HG03520 (cell line): ENCODE measurements around the gene NUP188.

Experiments
- ATAC-seq: cut with Tn5 transposase; IDR thresholded peaks from one replicate; pipeline ENCODE4 v1.9.1; 2021; ENCODE audit warnings: mild to moderate bottlenecking, moderate library complexity; ENCODE audit not compliant: unreplicated experiment

The NUP188 gene

DNA sequence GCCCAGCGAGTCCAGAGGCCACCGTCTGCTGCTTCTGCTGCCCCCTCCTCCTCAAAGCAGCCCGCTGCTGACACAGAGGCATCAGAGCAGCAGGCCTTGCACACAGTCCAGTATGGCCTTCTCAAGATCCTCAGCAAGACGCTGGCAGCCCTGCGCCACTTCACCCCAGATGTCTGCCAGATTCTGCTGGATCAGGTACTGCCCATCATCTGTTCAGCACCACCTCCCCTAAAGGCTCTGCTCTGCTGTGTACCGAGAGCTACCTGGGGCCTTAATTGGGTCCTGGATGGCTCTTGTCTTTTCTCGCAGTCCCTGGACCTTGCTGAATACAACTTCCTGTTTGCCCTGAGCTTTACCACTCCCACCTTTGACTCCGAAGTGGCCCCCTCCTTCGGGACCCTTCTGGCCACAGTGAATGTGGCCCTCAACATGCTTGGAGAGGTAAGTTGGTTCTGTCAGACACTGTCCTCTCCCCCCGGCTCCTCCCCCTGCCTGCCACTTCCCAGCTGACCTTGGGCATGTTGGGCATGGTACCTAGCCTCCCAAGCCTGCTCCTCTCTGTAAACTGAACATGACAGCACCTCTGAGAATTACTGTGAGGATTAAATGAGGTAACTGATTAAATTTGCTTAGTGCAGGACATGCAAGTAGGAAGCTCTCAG lies 58.0 kb downstream of the NUP188 start:
- ATAC-seq = no peak

DNA sequence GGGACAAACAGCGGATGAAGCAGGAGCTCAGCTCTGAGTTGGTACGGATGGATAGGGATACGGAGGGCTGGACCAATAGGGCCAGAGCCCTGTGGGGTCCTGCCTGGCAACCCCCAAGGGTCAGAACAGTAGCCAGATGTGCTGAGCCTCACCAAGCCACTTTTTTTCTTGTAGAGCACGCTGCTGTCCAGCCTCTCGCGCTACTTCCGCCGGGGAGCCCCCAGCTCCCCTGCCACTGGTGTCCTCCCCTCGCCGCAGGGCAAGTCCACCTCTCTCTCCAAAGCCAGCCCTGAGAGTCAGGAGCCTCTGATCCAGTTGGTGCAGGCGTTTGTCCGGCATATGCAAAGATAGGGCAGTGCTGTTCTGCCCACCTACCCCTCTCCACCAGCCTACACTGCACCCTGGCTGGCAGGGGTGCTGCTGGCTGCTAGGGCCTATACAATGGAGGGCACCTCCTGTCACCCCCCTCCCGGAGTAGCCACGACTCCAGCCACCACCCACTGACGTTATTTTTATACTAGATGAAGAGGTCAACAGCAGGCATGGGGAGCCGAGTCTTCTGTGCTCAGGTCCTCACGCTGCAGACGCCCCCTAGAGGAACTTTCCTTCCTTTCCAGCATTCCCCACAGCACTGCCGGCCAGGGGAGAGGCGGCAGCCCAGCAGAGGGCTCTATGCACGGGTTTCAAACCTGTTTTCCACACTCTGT lies 59.0 kb downstream of the NUP188 start:
- no peak for ATAC-seq

DNA sequence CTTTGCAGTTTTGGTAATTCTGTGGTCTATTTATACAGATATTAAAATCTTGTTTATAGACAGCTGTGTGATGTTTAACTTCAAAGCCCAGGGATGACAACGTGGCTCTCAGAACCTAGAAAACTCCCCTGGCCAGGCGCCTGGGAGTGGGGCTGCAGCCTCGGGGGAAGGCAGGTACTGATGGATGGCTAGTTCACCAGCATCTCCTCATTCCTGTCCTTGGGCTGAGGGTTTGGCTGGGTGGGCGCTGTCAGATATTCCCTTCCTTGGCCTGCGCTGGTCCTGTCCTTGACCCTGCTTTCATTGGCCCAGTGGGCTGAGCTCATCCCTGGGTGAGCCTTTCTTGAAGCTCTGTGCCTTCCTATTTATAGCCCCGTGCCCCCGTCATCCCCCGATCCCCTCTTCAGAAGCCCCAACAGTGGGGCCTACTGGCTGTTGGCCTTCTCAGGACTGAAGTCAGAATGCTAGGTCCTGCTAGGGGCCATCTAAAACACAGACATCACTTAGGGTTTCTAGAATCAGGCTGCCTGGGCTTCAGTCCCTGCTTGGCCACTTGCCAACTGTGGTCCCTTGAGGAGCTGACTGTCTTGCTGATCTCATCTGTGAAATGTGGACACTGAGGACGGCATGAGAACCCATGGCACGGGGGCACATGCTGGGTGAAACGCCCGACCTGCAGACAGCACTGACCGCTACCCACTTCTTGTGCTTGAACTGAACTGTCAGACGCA lies 59.7 kb downstream of the NUP188 start:
- no peak for ATAC-seq

DNA sequence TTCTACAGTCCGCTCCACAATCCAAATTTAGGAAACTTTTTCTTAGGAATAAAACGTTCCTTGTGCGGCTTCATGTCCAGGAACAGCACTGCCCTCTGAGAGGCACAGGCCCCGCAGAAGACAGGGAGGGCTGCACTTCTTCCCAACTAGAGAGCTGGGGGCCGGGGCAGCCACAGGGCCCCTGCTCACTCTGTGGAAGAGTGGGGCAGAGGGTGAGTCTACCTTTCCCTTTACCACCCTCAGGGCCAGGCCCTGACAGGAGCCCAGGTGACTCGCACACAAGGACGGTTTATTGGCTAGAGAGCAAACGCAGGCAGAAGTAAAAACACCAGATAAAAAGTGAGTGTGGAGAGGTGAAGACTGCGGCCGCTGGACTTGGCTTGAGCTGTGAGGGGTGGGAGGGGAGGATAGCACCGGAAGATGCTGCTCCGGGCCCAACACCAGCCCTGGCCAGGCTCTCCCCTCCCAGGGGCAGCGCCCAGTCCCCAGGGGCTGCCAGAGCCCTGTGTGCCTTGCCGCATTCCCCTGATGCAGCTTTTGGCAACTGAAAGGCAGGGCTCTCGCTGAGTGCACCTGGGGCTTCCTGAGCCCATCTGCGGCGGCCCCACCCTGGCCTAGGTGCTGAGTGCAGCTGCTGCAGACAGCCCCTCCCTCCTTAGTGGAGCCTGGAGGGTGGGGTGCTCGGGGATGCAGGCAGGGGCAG lies 60.4 kb downstream of the NUP188 start:
- ATAC-seq = no peak

DNA sequence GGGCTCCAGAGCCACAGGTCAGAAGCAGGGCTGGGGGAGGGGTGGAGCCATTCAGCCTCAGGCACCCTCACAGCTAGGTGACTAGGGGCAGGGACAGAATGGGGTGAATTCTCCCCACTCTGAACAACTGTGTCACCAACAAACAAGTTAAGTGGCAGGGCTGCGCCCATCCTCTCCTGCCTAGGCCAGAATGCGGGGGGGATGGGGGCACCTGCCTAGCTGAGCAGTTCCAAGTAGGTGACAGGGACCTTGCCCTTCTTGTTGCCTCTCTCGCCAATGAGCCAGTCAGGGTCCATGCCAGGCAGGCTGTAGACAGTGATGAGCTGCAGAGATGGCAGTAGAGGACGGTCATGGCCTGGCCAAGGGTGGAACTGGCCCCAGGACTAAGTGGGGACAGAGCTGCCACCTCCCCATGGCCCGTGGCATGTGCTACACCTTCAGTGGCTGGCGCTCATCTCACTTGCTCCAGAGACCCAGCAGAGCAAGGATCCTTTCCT lies 61.0 kb downstream of the NUP188 start:
- no peak for ATAC-seq

DNA sequence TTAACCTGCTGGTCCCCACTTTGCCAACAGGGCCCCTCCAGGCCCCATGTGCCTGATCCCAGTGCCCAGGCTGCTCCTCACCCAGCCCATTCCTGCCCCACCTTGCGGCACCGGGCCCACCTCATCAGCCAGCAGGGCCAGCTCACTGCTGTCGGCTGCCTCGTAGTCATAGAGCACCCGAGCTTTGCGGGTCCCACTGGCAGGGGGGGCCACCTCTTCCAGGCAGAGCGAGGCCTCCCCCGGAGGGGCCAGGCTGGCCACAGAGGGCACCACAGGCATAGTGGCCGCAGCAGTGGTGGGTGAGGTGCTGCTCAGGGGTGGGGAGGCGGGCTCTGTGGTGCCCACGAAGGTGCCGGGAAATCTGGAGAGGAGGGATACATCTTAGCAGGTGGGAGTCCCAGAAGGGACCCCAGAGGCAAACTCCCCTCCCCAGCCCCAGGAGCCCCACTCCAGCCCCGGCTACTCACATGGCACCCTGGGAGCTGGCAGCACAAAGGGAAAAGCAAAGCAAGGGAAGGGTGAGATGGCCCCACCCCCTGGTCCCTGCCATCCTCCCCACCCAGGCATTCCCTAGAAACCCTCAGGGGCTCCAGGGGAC lies 61.6 kb downstream of the NUP188 start:
- no peak for ATAC-seq

DNA sequence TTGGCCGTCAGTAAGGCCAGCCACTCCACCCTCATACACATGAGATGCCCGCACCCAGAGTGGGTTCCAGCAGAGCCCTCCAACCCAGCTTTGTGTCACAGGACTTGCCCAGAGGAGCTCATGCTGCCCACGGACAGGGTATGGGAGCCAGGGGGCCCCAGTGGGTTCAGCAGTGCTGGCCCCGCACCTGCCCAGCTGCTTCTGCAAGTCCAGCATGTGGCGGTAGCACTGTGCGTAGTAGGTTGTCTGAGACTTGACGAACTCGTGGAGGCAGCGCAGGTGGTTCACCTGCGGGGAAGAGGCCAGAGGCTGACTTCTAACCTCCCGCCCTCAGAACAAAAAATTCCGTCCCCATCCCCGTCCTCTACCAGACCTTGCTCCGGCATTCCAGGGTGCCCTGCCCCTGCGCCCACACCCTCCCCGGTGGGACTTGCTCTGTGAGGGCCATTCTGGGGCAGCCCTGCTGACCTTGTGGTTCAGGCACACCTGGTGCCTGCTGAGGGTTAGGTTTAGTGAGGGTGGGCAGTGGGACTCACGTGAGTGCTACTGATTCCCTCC lies 62.2 kb downstream of the NUP188 start:
- ATAC-seq = no peak

DNA sequence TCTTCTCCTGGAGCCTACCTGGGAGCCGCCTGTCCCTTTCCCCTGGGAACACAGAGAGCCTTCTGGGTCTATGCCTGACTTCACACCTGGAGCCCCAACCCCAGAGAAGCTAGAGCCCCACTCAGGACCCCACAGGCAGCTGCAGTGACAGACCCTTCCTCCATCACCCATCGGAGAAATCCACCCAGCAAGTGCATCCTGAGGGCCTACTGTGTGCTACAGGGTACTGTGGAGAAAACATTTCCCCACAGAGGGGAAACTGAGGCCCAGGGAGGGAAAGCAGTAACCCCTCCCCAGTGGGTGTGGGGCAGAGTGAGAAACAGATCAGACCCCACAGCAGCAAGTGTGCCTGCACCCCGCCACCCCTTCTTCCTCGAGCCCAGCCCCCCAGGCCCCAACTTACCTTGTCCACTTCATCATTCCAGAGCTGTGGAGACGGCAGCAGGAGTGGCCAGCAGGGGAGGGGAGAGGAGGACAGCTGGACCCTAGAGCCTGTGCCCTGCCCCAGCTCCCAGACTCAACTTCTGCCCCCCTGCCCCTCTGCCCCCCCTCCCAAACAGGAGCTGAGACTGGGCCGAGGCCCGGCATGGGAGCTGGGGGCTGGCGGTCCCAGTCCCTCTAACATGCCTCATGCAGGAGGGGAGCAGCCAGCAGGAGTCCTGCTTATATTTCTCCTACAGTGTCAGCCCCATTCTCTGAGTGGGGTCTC lies 62.9 kb downstream of the NUP188 start:
- ATAC-seq = no peak

DNA sequence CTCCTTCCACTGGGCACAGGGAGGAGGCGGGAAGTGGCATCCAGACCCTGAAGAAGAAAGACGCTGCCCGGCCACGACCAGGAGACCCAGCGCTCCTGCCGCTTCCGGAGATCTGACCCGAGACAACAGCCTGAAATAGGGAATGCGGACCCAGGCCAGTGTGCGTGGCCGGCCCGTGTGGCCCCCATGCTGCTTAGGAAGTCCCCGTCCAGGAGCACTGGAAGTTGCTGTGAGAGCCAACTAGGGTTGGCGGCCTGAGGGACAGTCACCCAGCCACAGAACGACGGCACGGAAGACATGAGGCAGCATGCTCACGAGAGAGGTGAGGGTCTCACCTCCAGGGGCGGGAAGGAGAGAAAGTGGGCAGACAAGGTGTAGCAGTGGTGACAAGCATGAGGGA lies 63.7 kb downstream of the NUP188 start:
- ATAC-seq = no peak

DNA sequence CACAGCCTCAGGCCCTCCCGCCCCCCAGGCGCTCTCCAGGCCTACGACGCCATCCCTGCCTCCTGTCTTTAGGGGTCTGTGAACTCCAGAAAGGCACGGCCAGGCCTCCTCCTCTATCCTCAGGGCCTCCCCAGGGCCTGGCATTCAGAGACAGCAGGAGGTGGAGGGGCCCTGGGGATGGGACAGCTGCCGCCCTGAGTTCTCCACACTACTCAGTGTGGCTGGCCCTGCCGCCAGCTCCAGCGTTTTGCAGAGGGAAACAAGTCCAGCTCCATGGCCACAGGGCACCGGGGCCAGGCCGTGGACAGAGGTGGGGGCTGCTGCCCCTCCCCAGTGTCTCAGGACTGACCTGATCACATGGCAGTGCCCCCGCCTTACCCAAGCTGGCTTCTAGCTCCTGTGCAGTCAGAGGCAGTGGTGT lies 64.3 kb downstream of the NUP188 start:
- no peak for ATAC-seq

DNA sequence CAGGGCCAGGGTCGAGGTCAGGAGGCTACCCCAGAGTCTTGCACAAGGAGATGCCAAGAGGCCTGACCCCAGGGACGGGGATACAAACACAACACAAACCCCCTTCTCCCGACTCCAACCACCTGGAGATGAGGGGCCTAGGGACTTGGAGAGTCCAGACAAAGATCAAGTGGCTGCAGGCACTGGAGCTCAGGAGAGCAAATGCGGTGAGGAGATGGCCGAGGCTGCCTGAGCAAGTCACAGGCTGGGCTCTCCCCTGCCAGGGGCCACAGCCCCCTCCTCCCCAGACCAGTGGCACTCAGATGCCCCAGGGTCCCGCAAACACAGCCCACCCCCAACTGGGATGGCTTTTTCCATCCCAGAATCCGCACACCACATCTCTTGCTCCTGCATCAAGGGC lies 64.8 kb downstream of the NUP188 start:
- ATAC-seq = no peak

DNA sequence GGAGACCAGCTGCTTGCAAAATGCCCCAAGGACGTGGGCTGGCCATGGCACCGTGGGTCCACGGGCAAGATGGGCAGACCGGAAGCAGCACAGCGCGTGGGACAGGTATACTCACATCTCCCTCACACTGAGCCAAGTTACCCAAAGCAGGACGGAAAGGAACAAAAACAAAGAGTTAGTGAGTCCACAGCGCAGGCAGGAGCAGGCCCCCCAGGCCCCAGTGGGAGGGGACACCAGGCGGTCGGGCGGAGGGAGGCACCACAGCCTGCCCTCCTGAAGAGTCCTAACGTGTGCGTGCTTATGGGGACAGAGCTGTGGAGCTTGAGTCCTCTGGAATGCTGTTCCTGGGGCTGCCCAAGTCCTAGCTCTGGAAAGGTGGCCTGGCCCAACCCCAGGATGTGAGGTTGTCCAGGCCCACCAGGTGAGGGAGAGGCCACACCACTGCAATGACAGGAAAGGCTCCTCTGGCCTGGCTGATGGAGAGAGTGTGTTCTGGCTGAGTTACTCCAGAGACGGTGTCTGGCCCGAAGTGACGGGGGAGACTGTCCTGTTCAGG lies 65.5 kb downstream of the NUP188 start:
- no peak for ATAC-seq

DNA sequence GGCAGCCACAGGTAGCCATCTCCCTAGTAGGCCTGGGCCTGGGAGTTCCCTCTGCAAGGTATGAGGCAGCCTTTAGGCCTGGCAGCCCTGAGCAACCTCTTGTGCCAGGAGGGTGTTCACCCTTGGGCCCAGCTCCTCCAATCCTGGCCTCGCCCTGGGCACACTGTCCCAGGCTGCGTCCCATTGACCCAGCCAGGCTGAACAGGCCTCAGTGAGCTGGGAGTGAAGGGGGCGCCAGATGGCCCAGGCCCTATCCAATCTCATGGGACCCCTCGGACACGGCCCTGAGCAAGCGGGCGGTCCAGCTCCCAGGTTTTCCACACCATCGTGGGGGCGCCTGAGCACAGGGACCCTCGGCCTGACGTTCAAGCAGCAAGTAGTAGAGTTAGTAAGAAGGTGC lies 66.2 kb downstream of the NUP188 start:
- ATAC-seq = no peak

DNA sequence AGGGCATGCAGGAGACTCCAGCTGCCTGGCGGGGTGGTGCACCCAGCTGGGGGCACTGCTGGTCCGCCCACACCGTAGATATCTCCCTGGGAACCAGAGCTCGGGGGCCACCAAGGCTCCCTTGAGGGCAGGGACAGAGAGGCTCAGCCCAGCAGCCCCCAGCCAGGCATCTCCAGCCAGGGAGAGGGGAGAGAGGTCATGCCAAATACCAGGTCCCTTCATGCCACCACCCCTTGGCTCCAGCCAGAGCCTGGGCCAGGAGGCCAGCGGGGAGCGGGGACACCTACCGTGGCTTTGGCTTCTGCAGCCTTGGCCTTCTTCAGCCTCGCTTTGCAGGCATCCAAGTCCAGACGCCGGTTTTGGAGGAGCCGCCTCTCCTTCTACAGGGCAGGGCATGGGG lies 66.6 kb downstream of the NUP188 start:
- ATAC-seq = no peak

DNA sequence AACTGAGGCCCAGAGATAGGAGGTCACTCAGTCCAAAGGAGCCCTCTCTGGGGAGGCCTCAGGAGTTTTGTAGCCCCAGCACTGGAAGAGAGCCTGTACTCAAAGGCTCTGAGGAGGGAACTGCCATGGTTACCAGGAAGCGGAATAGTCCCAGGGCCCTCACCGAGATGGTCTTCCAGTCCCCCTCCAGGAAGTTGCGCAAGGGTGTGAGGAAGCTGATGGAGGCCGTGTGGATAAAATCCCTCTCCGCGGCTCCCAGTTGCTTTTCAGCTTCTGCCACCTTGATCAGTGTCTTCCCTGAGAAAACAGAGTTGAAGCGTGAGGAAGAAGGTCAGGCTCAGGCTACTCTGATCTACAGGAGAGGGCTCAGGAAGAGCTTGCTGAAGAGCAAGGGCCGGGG lies 67.1 kb downstream of the NUP188 start:
- no peak for ATAC-seq

DNA sequence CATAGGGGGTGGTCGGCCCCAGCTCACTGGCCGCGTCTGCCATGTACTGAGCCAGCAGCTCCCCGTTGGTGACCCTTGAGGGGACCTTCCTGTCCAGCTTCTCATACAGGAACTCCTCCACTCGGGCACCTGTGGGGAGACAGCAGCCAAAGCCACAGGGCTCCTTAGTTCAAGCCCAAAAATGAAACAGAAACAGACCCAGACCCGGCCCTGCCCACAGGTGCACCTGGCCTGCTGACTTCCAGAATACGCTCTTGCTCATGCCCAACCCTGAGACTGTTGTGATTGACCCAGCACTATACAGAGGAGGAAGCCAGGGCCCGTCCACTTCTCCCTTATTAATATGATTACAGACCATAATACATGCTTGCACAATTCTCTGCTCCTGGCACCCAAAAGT lies 73.6 kb downstream of the NUP188 start:
- ATAC-seq = no peak

DNA sequence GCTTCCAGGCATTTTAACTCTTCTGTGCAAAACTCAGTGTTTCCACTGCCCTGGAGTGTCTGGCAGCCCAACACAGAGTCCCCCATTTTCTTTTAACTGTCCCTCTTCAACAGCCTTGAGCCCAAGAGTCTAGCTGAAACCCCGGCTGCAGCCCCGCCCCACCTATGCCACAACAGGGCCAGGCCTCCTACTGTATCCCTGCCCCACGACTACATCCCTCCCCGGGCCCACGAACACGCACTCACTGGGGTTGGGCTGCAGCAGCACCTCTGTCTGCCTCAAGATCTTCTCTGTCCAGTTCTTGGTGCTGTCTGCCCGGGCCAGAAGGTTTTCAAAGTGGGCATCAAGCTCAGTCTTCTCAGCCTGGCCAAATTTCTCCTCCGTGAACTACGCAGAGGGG lies 74.5 kb downstream of the NUP188 start:
- ATAC-seq = no peak

DNA sequence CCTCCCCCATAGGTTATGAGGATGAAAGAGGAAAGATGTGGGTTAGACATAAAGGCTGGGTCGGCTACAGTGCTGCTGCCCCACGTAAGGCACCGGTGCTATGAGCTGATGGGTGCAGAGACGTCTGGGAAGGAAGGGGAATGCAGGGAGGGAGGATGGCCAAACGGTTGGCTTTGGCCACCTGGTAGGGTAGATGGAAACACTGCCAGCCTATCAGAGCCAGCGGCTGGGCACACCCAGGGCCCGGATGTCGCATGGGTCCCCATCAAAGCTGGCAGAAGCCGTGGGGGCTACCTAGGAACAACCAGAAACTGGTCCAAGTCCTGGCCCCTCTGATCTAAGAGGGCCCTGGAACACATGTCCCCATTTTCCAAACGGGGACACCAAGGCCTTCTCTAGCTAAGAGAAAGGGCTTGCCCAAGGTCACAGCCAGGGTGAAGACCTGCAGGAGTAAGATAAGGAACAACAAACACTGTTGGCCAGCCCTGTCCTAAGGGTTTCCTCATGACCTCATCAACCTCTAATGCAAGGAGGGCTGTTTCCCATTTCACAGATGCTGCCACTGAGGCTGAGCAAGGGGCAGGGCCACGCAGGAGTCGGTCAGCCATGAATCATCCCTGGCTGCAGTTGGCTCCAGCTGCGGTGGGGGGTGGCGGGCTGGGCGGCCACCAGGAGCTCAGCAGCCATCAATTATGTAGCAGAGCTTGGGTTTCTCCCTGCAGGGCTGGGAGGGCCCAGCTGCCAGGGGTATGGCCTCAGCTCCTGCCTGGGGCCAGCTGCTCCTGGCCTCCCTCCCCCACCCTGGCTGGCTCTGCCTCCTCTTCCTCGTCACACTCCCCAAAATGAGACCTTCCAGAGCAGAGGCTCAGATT lies 75.8 kb downstream of the NUP188 start:
- ATAC-seq = no peak

DNA sequence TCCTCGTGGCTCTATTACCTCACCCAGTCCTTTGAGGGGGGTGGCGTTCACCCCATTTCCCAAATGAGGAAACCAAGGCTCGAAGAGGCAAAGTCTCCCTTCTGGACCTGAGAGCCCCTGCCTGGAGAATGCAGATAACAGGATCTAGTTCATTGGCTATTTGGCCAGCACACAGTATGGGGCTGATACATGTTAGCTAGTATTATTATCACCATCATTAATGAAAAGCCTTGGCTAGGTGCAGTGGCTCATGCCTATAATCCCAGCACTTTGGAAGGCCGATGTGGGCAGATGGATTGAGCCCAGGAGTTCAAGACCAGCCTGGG lies 76.4 kb downstream of the NUP188 start:
- ATAC-seq = no peak
